Ovary (tissue), 9 donors: ENCODE data around the gene GRK6. TPM values are rescaled to one million over a fixed set of nuclear protein-coding genes. Genes with fewer than 3 reads are reported as not detected.

ENCODE experiments used
- DNase-seq, 5 donors: peaks; one replicate each; pipeline ENCODE4 v3.0.0-alpha.2; 2019 to 2020
- H3K27ac ChIP-seq, 2 donors: fragments of 200-600 bp; one replicate each; pipeline versions ENCODE4 v1.5.1 to v1.8.0; 2019 to 2022
- H3K27me3 ChIP-seq: fragments of 200-600 bp; one replicate; pipeline ENCODE4 v1.8.0; 2022
- H3K36me3 ChIP-seq: fragments of 200-600 bp; sonication (generic); one replicate; pipeline ENCODE4 v1.5.1; 2019
- H3K4me1 ChIP-seq: one replicate; pipeline ENCODE4 v1.8.1; 2013; ENCODE audit warnings: mild to moderate bottlenecking, moderate library complexity; ENCODE audit not compliant: insufficient read depth
- H3K4me3 ChIP-seq: fragments of 200-600 bp; sonication (generic); one replicate; pipeline ENCODE4 v1.5.1; 2017
- H3K9me3 ChIP-seq, 2 donors: fragments of 200-600 bp in 1 of 2; sonication (generic) in 1 of 2; one replicate each; pipeline versions ENCODE4 v1.5.1 to v1.8.1; 2013 to 2019; ENCODE audit warnings: mild to moderate bottlenecking in 1 of 2, moderate library complexity in 1 of 2
- CTCF ChIP-seq, 3 donors: fragments of 450-650 bp in 2 of 3; fragments of 200-600 bp in 1 of 3; IDR thresholded peaks; one replicate each; pipeline versions ENCODE4 v1.5.1 to v1.8.0; 2016 to 2022; ENCODE audit warnings: antibody characterized with exemption in 3 of 3, mild to moderate bottlenecking in 1 of 3
- EP300 ChIP-seq: sonication (generic); formaldehyde crosslinking; IDR thresholded peaks from one replicate; pipeline ENCODE4 v1.6.1; 2017; ENCODE audit warnings: antibody characterized with exemption
- POLR2A ChIP-seq: fragments of 450-650 bp; IDR thresholded peaks from one replicate; pipeline ENCODE4 v1.6.1; 2017; ENCODE audit warnings: antibody characterized with exemption, mild to moderate bottlenecking, moderate library complexity
- WGBS, 3 donors: extraction: QIAGEN DNeasy Blood & Tissue Kit in 1 of 3; methylation state at CpG; one replicate each; pipeline versions ENCODE4 v1.1.5 to v1.1.7; 2013 to 2017; 5-methylcytosine and 5-hydroxymethylcytosine counted together
- intact Hi-C, 4 donors: fragments of 100-400 bp; cut with DNase I; formaldehyde crosslinking; loops; one replicate each; pipeline versions ENCODE4 v1.11.0 to v1.15.1; 2022 to 2023
- polyA plus RNA-seq, 2 donors: library from polyadenylated mRNA; stranded (reverse); fragments of 200-250 nt in 1 of 2; fragments of 350-450 nt in 1 of 2; fragmentation: Illumina TruSeq in 1 of 2; extraction: RNeasy Lipid Tissue Mini Kit (QIAGEN cat#74804) in 1 of 2; gene quantifications; one replicate each; pipeline ENCODE4 v1.2.3, GENCODE V29; 2013 to 2014
- total RNA-seq, 7 donors: library from RNA; depleted of rRNA in 2 of 7; stranded (reverse); fragments of >200 nt in 2 of 7; fragmentation: NEBNext Ultra II Directional in 3 of 7; extraction: Animal tissue kit (Norgen Biotek cat#: 25700) in 3 of 7; gene quantifications; one replicate each; pipeline versions ENCODE4 v1.1.0 to v1.2.4, GENCODE V29; 2016 to 2023
- donor health status: DM: no; HTN: no; CAD: no; lungs with moderate emphysema.
- donor health status: DM: no; HTN: no; CAD: no.
- donor health status: Bipolar disorder and iron deficiency.
- donor health status: DM: yes; HTN: yes; CAD: no.
- donor health status: DM: no; HTN: no; CAD: no.
- donor health status: DM: yes; HTN: yes; CAD: no.

The GRK6 gene
- total and polyA plus RNA-seq, 9 donors, result 5.9 to 30.3 (median 18.6) TPM

GRCh38 chr5:177435847-177436536, 9.5 kb downstream of the GRK6 start:
- peak in 1 of 5 donors; percentile 28 for DNase-seq
- H3K27ac ChIP-seq, result no peak overlapping the region

GRCh38 chr5:177437623-177438022, 11.1 kb downstream of the GRK6 start:
- 69 to 80% (median 72%) methylated on average over 4 of the region's 4 CpGs for WGBS, 3 donors
- no peak overlapping the region for H3K27ac ChIP-seq
- no peak overlapping the region for H3K4me3 ChIP-seq
- no peak for TF ChIP-seq EP300
- no peak for TF ChIP-seq CTCF (IDR thresholded peaks at IDR 0.05)
- TF ChIP-seq POLR2A, result no peak
- no peak for DNase-seq
- H3K36me3 ChIP-seq, result no peaks in the 10 kb centered on the region
- H3K27me3 ChIP-seq, result no peaks in the 10 kb centered on the region
- no peaks in the 10 kb centered on the region for H3K4me1 ChIP-seq
- H3K9me3 ChIP-seq, result no peaks in the 10 kb centered on the region
- intact Hi-C loops, result no loop called here

More at GRCh38 chr5:177435847-177436536, 9.5 kb downstream of the GRK6 start:
- Histone ChIP-seq H3K36me3 (no peaks in the 10 kb centered on the region), H3K27me3 (no peaks in the 10 kb centered on the region), H3K4me3 (no peak overlapping the region), H3K4me1 (no peaks in the 10 kb centered on the region), H3K9me3 (no peaks in the 10 kb centered on the region)
- 93 to 94% (median 94%) methylated on average over 37 of the region's 37 CpGs for WGBS, 3 donors
- intact Hi-C loops, result no loop called here
- TF ChIP-seq EP300 (no peak), CTCF (IDR thresholded peaks at IDR 0.05) (no peak)

GRCh38 chr5:177438468-177438867, 12.0 kb downstream of the GRK6 start:
- Histone ChIP-seq H3K9me3 (no peaks in the 10 kb centered on the region), H3K36me3 (no peaks in the 10 kb centered on the region), H3K27me3 (no peaks in the 10 kb centered on the region), H3K4me3 (no peak overlapping the region), H3K4me1 (no peaks in the 10 kb centered on the region), H3K27ac (no peak overlapping the region)
- intact Hi-C loops, result no loop called here
- no peak for DNase-seq
- TF ChIP-seq CTCF (IDR thresholded peaks at IDR 0.05) (no peak), POLR2A (no peak), EP300 (no peak)
- 87 to 89% (median 88%) methylated on average over 10 of the region's 10 CpGs for WGBS, 3 donors

- Histone ChIP-seq H3K9me3 (no peaks in the 10 kb centered on the region), H3K36me3 (no peaks in the 10 kb centered on the region), H3K27me3 (no peaks in the 10 kb centered on the region), H3K4me1 (no peaks in the 10 kb centered on the region), H3K4me3 (no peak overlapping the region), H3K27ac (no peak overlapping the region)
- TF ChIP-seq CTCF (IDR thresholded peaks at IDR 0.05), result no peak
- TF ChIP-seq POLR2A, result no peak
- TF ChIP-seq EP300, result no peak
- WGBS, 3 donors, result 95 to 99% (median 97%) methylated on average over 4 of the region's 4 CpGs
- intact Hi-C loops, result no loop called here
- DNase-seq, result no peak
Measured at GRCh38 chr5:177439518-177440053, 13.1 kb downstream of the GRK6 start.
